PC-3 (cell line): Measurements from ENCODE around the gene WWC2. TPM values are rescaled to one million over a fixed set of nuclear protein-coding genes. Genes with fewer than 3 reads are reported as not detected.

Experiments
- ATAC-seq: fragments of 200-7000 bp; cut with Tn5 transposase; 2 replicates; pipeline ENCODE4 v1.9.1; 2020; ENCODE audit warnings: mild to moderate bottlenecking, moderate library complexity
- BruUV-seq: library from RNA; stranded (reverse); fragments of 400-500 nt; replicated peaks from 2 replicates; lab custom pipeline; 2021; lab: Mats Ljungman, UMichigan
- CTCF ChIA-PET: fragments of 300-600 bp; sonication (Branson Sonifier 250); formaldehyde crosslinking; loops from one replicate; lab custom pipeline; 2022; ENCODE audit warnings: antibody characterized with exemption; lab: Charles Lee
- POLR2A ChIA-PET: fragments of 300-600 bp; sonication (Branson Sonifier 250); formaldehyde crosslinking; loops from one replicate; lab custom pipeline; 2022; ENCODE audit warnings: antibody characterized with exemption; ENCODE audit not compliant: unreplicated experiment; lab: Charles Lee
- DNase-seq: peaks from one replicate; pipeline ENCODE4 v3.0.0-alpha.2; 2015
- H2AFZ ChIP-seq: fragments of 300-600 bp; sonication (generic); 2 replicates; pipeline ENCODE4 v1.6.0; 2016; ENCODE audit warnings: antibody characterized with exemption, low read length
- H3F3A ChIP-seq: fragments of 300-600 bp; sonication (generic); one replicate; pipeline ENCODE4 v1.6.0; 2017; ENCODE audit warnings: antibody characterized with exemption, low read length, control low read depth, mild to moderate bottlenecking; ENCODE audit not compliant: unreplicated experiment
- H3K27ac ChIP-seq: fragments of 300-600 bp; sonication (generic); 2 replicates; pipeline ENCODE4 v1.5.1; 2016; ENCODE audit warnings: mild to moderate bottlenecking, low read length
- H3K27me3 ChIP-seq: fragments of 300-600 bp; sonication (generic); 2 replicates; pipeline ENCODE4 v1.6.1; 2016; ENCODE audit warnings: low read length, mixed read lengths
- H3K36me3 ChIP-seq: fragments of 300-600 bp; sonication (generic); 2 replicates; pipeline ENCODE4 v1.6.1; 2016; ENCODE audit warnings: low read depth, mixed run types, low read length, mixed read lengths
- H3K4me1 ChIP-seq: fragments of 300-600 bp; sonication (generic); 2 replicates; pipeline ENCODE4 v1.5.1; 2016; ENCODE audit warnings: low read length; ENCODE audit not compliant: insufficient read depth
- H3K4me2 ChIP-seq: fragments of 300-600 bp; sonication (generic); 2 replicates; pipeline ENCODE4 v1.6.0; 2016; ENCODE audit warnings: low read length
- H3K4me3 ChIP-seq: fragments of 300-600 bp; sonication (generic); 2 replicates; pipeline ENCODE4 v1.5.1; 2016; ENCODE audit warnings: mild to moderate bottlenecking, low read length, mixed read lengths
- H3K79me2 ChIP-seq: fragments of 300-600 bp; sonication (generic); 2 replicates; pipeline ENCODE4 v1.6.1; 2017; ENCODE audit warnings: low read length, mixed read lengths
- H3K9ac ChIP-seq: fragments of 300-600 bp; sonication (generic); 2 replicates; pipeline ENCODE4 v1.6.0; 2016; ENCODE audit warnings: mild to moderate bottlenecking, low read length
- H3K9me2 ChIP-seq: fragments of 300-600 bp; sonication (generic); replicated peaks from 2 replicates; pipeline ENCODE4 v1.6.1; 2016; ENCODE audit warnings: mixed run types, low read length, mixed read lengths
- H3K9me3 ChIP-seq: fragments of 300-600 bp; sonication (generic); 2 replicates; pipeline ENCODE4 v1.6.1; 2016; ENCODE audit warnings: low read length, mixed read lengths
- H4K20me1 ChIP-seq: fragments of 300-600 bp; sonication (generic); 2 replicates; pipeline ENCODE4 v1.6.1; 2016; ENCODE audit warnings: low read length, mixed read lengths
- CTCF ChIP-seq: fragments of 300-600 bp; sonication (generic); conservative IDR thresholded peaks from 2 replicates; pipeline ENCODE4 v1.5.1; 2017; ENCODE audit warnings: antibody characterized with exemption, low read depth, mild to moderate bottlenecking, low read length
- EZH2 ChIP-seq: fragments of 300-600 bp; sonication (generic); IDR thresholded peaks from one replicate; pipeline ENCODE4 v1.6.1; 2017; ENCODE audit warnings: antibody characterized with exemption, mild to moderate bottlenecking, low read length; ENCODE audit not compliant: unreplicated experiment
- EZH2phosphoT487 ChIP-seq: fragments of 300-600 bp; sonication (generic); IDR thresholded peaks from 2 replicates; pipeline ENCODE4 v1.6.1; 2018; ENCODE audit warnings: mild to moderate bottlenecking, antibody characterized with exemption, low read length, borderline replicate concordance
- intact Hi-C: fragments of 100-400 bp; cut with micrococcal nuclease; formaldehyde crosslinking; loops from 2 replicates; pipeline ENCODE4 v1.9.0; 2023
- total RNA-seq: library from RNA; depleted of rRNA; stranded (reverse); fragments of >200 nt; gene quantifications from 2 replicates; pipeline ENCODE4 v1.2.3, GENCODE V29; 2014

WWC2 gene
- total RNA-seq, 1 experiment from 2014 or later, result 15.8 TPM

- H3K27me3 ChIP-seq, result no peaks in the 10 kb centered on the region
- CTCF ChIA-PET, result no interaction called here
- ATAC-seq (no peak), DNase-seq (no peak)
- TF ChIP-seq CTCF, result no peak
- no peak for TF ChIP-seq EZH2
- TF ChIP-seq EZH2phosphoT487, result no peak
- H3K79me2 ChIP-seq, result peaks cover 7% of the 10 kb centered on the region
- H3K36me3 ChIP-seq, result no peaks in the 10 kb centered on the region
- no peak overlapping the region for H3K4me3 ChIP-seq
- H2AFZ ChIP-seq, result no peak overlapping the region
- intact Hi-C loops, result no loop called here
- H3K9ac ChIP-seq, result no peak overlapping the region
- no peak overlapping the region for H3K27ac ChIP-seq
- BruUV-seq, result no TSS peak
- no peak overlapping the region for H3K4me2 ChIP-seq
- H3K9me2 ChIP-seq, result no peaks in the 10 kb centered on the region
- no peaks in the 10 kb centered on the region for H3K9me3 ChIP-seq
- H3F3A ChIP-seq, result no peaks in the 10 kb centered on the region
- no peaks in the 10 kb centered on the region for H4K20me1 ChIP-seq
- peaks cover 24% of the 10 kb centered on the region for H3K4me1 ChIP-seq
- POLR2A ChIA-PET, result interaction anchor here (0.6 kb wide), 1 partner anchor 21 kb away, joined by 4 read pairs; no protein-coding TSS in a partner anchor
Observed at GRCh38 chr4:183205193-183205592, 106.1 kb downstream of the WWC2 start.

GRCh38 chr4:183205709-183206108 lies 106.7 kb downstream of the WWC2 start:
- H3K9ac ChIP-seq, result no peak overlapping the region
- H3K9me2 ChIP-seq, result no peaks in the 10 kb centered on the region
- CTCF ChIA-PET, result no interaction called here
- ATAC-seq (no peak), DNase-seq (no peak)
- no peak for TF ChIP-seq EZH2
- no peak for TF ChIP-seq EZH2phosphoT487
- no peak for TF ChIP-seq CTCF
- H2AFZ ChIP-seq, result no peak overlapping the region
- no peak overlapping the region for H3K4me3 ChIP-seq
- POLR2A ChIA-PET, result no interaction called here
- H3K27me3 ChIP-seq, result no peaks in the 10 kb centered on the region
- no TSS peak for BruUV-seq
- H3K4me1 ChIP-seq, result peaks cover 20% of the 10 kb centered on the region
- no peaks in the 10 kb centered on the region for H3K9me3 ChIP-seq
- H3K36me3 ChIP-seq, result no peaks in the 10 kb centered on the region
- H3F3A ChIP-seq, result no peaks in the 10 kb centered on the region
- no peaks in the 10 kb centered on the region for H4K20me1 ChIP-seq
- H3K79me2 ChIP-seq, result peaks cover 7% of the 10 kb centered on the region
- intact Hi-C loops, result no loop called here
- no peak overlapping the region for H3K4me2 ChIP-seq
- no peak overlapping the region for H3K27ac ChIP-seq

- no peak overlapping the region for H3K9ac ChIP-seq
- no peak overlapping the region for H3K27ac ChIP-seq
- H3K9me3 ChIP-seq, result no peaks in the 10 kb centered on the region
- no peaks in the 10 kb centered on the region for H3K36me3 ChIP-seq
- POLR2A ChIA-PET, result no interaction called here
- H3K4me3 ChIP-seq, result no peak overlapping the region
- CTCF ChIA-PET, result no interaction called here
- no peaks in the 10 kb centered on the region for H3F3A ChIP-seq
- H3K79me2 ChIP-seq, result no peaks in the 10 kb centered on the region
- TF ChIP-seq EZH2phosphoT487 (no peak), CTCF (no peak), EZH2 (no peak)
- H3K9me2 ChIP-seq, result no peaks in the 10 kb centered on the region
- intact Hi-C loops, result no loop called here
- no peaks in the 10 kb centered on the region for H4K20me1 ChIP-seq
- H3K4me1 ChIP-seq, result no peaks in the 10 kb centered on the region
- ATAC-seq (no peak), DNase-seq (no peak)
- no peak overlapping the region for H3K4me2 ChIP-seq
- H2AFZ ChIP-seq, result no peak overlapping the region
- H3K27me3 ChIP-seq, result no peaks in the 10 kb centered on the region
- BruUV-seq, result no TSS peak
Observed at GRCh38 chr4:183211533-183211932, 112.5 kb downstream of the WWC2 start.
